ENCODE measurements around the gene XPNPEP1. TPM values are rescaled to one million over a fixed set of nuclear protein-coding genes. Genes with fewer than 3 reads are reported as not detected.

XPNPEP1 gene
- total RNA-seq, 1 experiment from 2014 or later, result 71.3 TPM

DNA sequence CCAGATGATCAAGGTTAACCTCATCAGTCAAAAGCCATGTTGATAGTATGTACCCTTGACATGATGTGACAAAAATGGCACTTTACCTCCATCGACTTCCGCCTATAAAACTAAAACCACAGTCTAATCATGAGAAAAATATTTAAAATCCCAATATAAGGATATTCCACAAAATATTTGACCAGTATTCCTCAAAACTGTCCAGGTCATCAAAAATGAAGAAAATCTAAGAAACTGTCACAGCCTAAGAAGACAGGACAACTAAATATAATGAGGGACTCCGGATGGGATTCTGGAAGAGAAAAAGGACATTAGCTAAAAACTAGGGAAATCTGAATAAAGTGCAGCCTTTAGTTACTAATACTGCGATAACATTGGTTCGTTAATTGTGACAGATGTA, 67.6 kb downstream of the XPNPEP1 start:
- 100% methylated on average over 1 of the region's 5 CpGs for WGBS (ENCODE audit: extremely low coverage, insufficient read length, low lambda C conversion rate)
- H3K4me2 ChIP-seq (ENCODE audit: insufficient read depth, insufficient read length, low read length), result no peak overlapping the region
- H3K9ac ChIP-seq (ENCODE audit: extremely low read depth, insufficient read length, low read length), result no peak overlapping the region
- H2BK120ac ChIP-seq (ENCODE audit: low read depth, low read length, poor library complexity, severe bottlenecking), result no peak overlapping the region
- Mint-ChIP-seq H3K27ac (no peak overlapping the region), H3K36me3 (ENCODE audit: insufficient read depth in 1 of 3, low read depth in 3 of 3) (no peaks in the 10 kb centered on the region), H3K9me3 (no peaks in the 10 kb centered on the region), H3K27me3 (ENCODE audit: low read depth) (peaks cover 5% of the 10 kb centered on the region), H3K4me3 (no peak overlapping the region), H3K4me1 (peaks cover 5% of the 10 kb centered on the region in 2 experiments; a peak in 2 of 4 replicates)
- H2BK20ac ChIP-seq (ENCODE audit: low read depth, low read length, poor library complexity, severe bottlenecking), result no peak overlapping the region
- H2BK15ac ChIP-seq (ENCODE audit: low read depth, low read length), result no peak overlapping the region
- no peak overlapping the region for H2BK5ac ChIP-seq (ENCODE audit: insufficient read length, low read length)
- no peaks in the 10 kb centered on the region for H3K23me2 ChIP-seq (ENCODE audit: insufficient read length, low read depth, low read length, poor library complexity, severe bottlenecking)
- DNase-seq, result no peak
- no peak overlapping the region for H2AFZ ChIP-seq (ENCODE audit: low read length)
- no peak overlapping the region for H4K8ac ChIP-seq (replicated peaks; ENCODE audit: insufficient read length, low read depth, low read length)
- H3K56ac ChIP-seq (ENCODE audit: insufficient read length, low read depth, low read length), result no peak overlapping the region
- H3K79me1 ChIP-seq (ENCODE audit: insufficient read depth, low read depth, low read length, poor library complexity, severe bottlenecking), result no peaks in the 10 kb centered on the region
- no peak overlapping the region for H3T11ph ChIP-seq (ENCODE audit: low read length)
- H4K5ac ChIP-seq (ENCODE audit: insufficient read length, low read depth, low read length), result no peak overlapping the region
- H4K20me1 ChIP-seq (ENCODE audit: control insufficient read depth, insufficient read depth, insufficient read length), result no peaks in the 10 kb centered on the region
- no peaks in the 10 kb centered on the region for H3K4me1 ChIP-seq (ENCODE audit: insufficient read depth, low read length)
- H3K4ac ChIP-seq (ENCODE audit: low read depth, low read length), result no peak overlapping the region
- TF ChIP-seq, protein P1, sequence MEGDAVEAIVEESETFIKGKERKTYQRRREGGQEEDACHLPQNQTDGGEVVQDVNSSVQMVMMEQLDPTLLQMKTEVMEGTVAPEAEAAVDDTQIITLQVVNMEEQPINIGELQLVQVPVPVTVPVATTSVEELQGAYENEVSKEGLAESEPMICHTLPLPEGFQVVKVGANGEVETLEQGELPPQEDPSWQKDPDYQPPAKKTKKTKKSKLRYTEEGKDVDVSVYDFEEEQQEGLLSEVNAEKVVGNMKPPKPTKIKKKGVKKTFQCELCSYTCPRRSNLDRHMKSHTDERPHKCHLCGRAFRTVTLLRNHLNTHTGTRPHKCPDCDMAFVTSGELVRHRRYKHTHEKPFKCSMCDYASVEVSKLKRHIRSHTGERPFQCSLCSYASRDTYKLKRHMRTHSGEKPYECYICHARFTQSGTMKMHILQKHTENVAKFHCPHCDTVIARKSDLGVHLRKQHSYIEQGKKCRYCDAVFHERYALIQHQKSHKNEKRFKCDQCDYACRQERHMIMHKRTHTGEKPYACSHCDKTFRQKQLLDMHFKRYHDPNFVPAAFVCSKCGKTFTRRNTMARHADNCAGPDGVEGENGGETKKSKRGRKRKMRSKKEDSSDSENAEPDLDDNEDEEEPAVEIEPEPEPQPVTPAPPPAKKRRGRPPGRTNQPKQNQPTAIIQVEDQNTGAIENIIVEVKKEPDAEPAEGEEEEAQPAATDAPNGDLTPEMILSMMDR (conservative IDR thresholded peaks at IDR 0.05), result no peak
- H3K18ac ChIP-seq (ENCODE audit: insufficient read length, low read depth, low read length), result no peak overlapping the region
- H2BK12ac ChIP-seq (ENCODE audit: insufficient read length, low read depth, low read length), result no peak overlapping the region
- H3K9me3 ChIP-seq (ENCODE audit: control insufficient read depth, low read depth, low read length), result no peaks in the 10 kb centered on the region
- H2AK5ac ChIP-seq (ENCODE audit: insufficient read length, low read length), result no peak overlapping the region
- no peaks in the 10 kb centered on the region for H3K79me2 ChIP-seq (ENCODE audit: insufficient read depth, low read length)
- H4K91ac ChIP-seq (ENCODE audit: insufficient read length, low read depth, low read length), result no peak overlapping the region
- no peak overlapping the region for H3K27ac ChIP-seq (ENCODE audit: insufficient read length, low read depth, low read length)
- no peaks in the 10 kb centered on the region for H3K27me3 ChIP-seq (ENCODE audit: insufficient read depth, low read length)
- H3K23ac ChIP-seq (ENCODE audit: insufficient read length, low read depth, low read length), result no peak overlapping the region
- H3K14ac ChIP-seq (ENCODE audit: insufficient read depth, low read length), result no peak overlapping the region

Data from H9 (cell line).